K562 (cell line): ENCODE data around the gene RNF217. TPM values are rescaled to one million over a fixed set of nuclear protein-coding genes. Genes with fewer than 3 reads are reported as not detected.

Experiments
- CREB3L1 ChIP-seq: fragments of 450-650 bp; IDR thresholded peaks from 2 replicates; pipeline ENCODE4 v1.6.1; 2014; ENCODE audit warnings: low read depth, mild to moderate bottlenecking, moderate library complexity, borderline replicate concordance
- HNRNPLL ChIP-seq: fragments of 200-400 bp; formaldehyde crosslinking; IDR thresholded peaks from 2 replicates; pipeline ENCODE4 v1.6.1; 2017; ENCODE audit warnings: low read length, low read depth, mild to moderate bottlenecking; ENCODE audit not compliant: poor library complexity, severe bottlenecking
- JUND ChIP-seq, 2 experiments: IDR thresholded peaks; 2 replicates in 1 of 2; 3 replicates in 1 of 2; pipeline ENCODE4 v1.6.1; 2011; ENCODE audit warnings: borderline replicate concordance in 2 of 2, low read depth in 2 of 2, low read length in 2 of 2, improper control_type of control experiment in 1 of 2, missing biosample characterization in 1 of 2, missing genetic modification characterization in 1 of 2, missing genetic modification reagents in 1 of 2
- MEIS2 ChIP-seq: fragments of 450-650 bp; IDR thresholded peaks from 2 replicates; pipeline ENCODE4 v1.6.1; 2014; ENCODE audit warnings: mild to moderate bottlenecking; ENCODE audit not compliant: partially characterized antibody
- MYC ChIP-seq, 2 experiments: fragments of 250-450 bp in 1 of 2; sonication (Bioruptor Pico) in 1 of 2; IDR thresholded peaks; 2 replicates each; pipeline versions ENCODE4 v1.5.1 to v1.6.1; 2012 to 2021; ENCODE audit warnings: low read depth in 2 of 2, borderline replicate concordance in 1 of 2, improper control_type of control experiment in 1 of 2, low read length in 1 of 2, mild to moderate bottlenecking in 1 of 2, moderate library complexity in 1 of 2
- NBN ChIP-seq: fragments of 450-650 bp; IDR thresholded peaks from 2 replicates; pipeline ENCODE4 v1.6.1; 2016; ENCODE audit warnings: low read depth, mild to moderate bottlenecking
- NR3C1 ChIP-seq: sonication (generic); formaldehyde crosslinking; IDR thresholded peaks from 2 replicates; pipeline ENCODE4 v1.8.1; 2022; ENCODE audit warnings: missing genetic modification reagents
- POLR2G ChIP-seq: fragments of 200-400 bp; formaldehyde crosslinking; IDR thresholded peaks from 2 replicates; pipeline ENCODE4 v1.6.1; 2017; ENCODE audit warnings: low read depth, mild to moderate bottlenecking, antibody characterized with exemption, low read length, moderate library complexity
- RBM22 ChIP-seq: fragments of 200-400 bp; formaldehyde crosslinking; IDR thresholded peaks from 2 replicates; pipeline ENCODE4 v1.6.1; 2018; ENCODE audit warnings: low read length, low read depth; ENCODE audit not compliant: poor library complexity, severe bottlenecking
- RNF2 ChIP-seq: sonication (generic); IDR thresholded peaks from 2 replicates; pipeline ENCODE4 v1.6.1; 2016
- SMAD4 ChIP-seq: fragments of 250-450 bp; sonication (Bioruptor Pico); conservative IDR thresholded peaks from 2 replicates; pipeline ENCODE4 v1.8.0; 2021; ENCODE audit warnings: inconsistent platforms, mild to moderate bottlenecking, moderate library complexity
- SMARCE1 ChIP-seq: fragments of 450-650 bp; IDR thresholded peaks from 2 replicates; pipeline ENCODE4 v1.7.1; 2016; ENCODE audit warnings: mild to moderate bottlenecking
- TRIM24 ChIP-seq, 2 experiments: fragments of 450-650 bp; IDR thresholded peaks; 2 replicates each; pipeline ENCODE4 v1.6.1; 2016
- ZBTB2 ChIP-seq: fragments of 450-650 bp; IDR thresholded peaks from 2 replicates; pipeline ENCODE4 v1.6.1; 2016; ENCODE audit warnings: antibody characterized with exemption
- ZNF263 ChIP-seq: sonication (generic); formaldehyde crosslinking; IDR thresholded peaks from 2 replicates; pipeline ENCODE4 v1.8.0; 2022; ENCODE audit warnings: mild to moderate bottlenecking, missing genetic modification reagents, borderline replicate concordance
- polyA plus RNA-seq, 8 experiments: library from polyadenylated mRNA; depleted of rRNA in 4 of 8; stranded (reverse) in 5 of 8; unstranded in 3 of 8; fragments of >200 nt; fragmentation: Nextera tagmentation in 2 of 8; fragmentation: Illumina TruSeq in 1 of 8; extraction: Ambion mirVana in 2 of 8; extraction: Trizol in 1 of 8; gene quantifications; 2 replicates each; pipeline versions ENCODE4 v1.2.1 to v1.2.3, GENCODE V29; 2011 to 2014; ENCODE audit warnings: inconsistent platforms in 1 of 8, missing spikeins in 1 of 8
- total RNA-seq, 7 experiments: library from RNA; depleted of rRNA in 6 of 7; stranded (reverse); fragments of >200 nt in 6 of 7; fragmentation: Illumina TruSeq in 2 of 7; extraction: Trizol in 2 of 7; gene quantifications; 2 replicates each; pipeline versions ENCODE4 v1.2.1 to v1.2.3, GENCODE V29; 2011 to 2021; ENCODE audit warnings: low replicate concordance in 1 of 7
- TF ChIP-seq, protein P1 (sequence below), 2 experiments: fragments of 450-650 bp; conservative IDR thresholded peaks; 2 replicates each; pipeline ENCODE4 v1.6.1; 2017; ENCODE audit warnings: mild to moderate bottlenecking in 2 of 2, moderate library complexity in 2 of 2
- TF ChIP-seq, protein P2 (sequence below), 2 experiments: fragments of 250-450 bp in 1 of 2; fragments of 450-650 bp in 1 of 2; sonication (Bioruptor Pico) in 1 of 2; IDR thresholded peaks; 2 replicates each; pipeline versions ENCODE4 v1.6.1 to v1.8.0; 2016 to 2021; ENCODE audit warnings: mild to moderate bottlenecking in 2 of 2, moderate library complexity in 2 of 2, missing compliant biosample characterization in 1 of 2, missing genetic modification characterization in 1 of 2

RNF217 gene
- total and polyA plus RNA-seq, 9 of the 15 experiments (the other 6 are each of a cell fraction or from before 2014, with no cell fraction given), result 2.9 to 25.6 (median 12.0) TPM

- no peak for TF ChIP-seq CREB3L1
- peak; percentile 33; the same call in 1 of the 2 replicates for TF ChIP-seq SMARCE1
- TF ChIP-seq RBM22, result no peak
- TF ChIP-seq MEIS2, result peak; percentile 14
- TF ChIP-seq TRIM24 (IDR thresholded peaks at IDR 0.05), result peak in 1 of 2 experiments; percentile 49; a peak in 1 of 4 replicates
- TF ChIP-seq JUND (IDR thresholded peaks at IDR 0.05; ENCODE audit: borderline replicate concordance, low read depth, low read length), result peak; percentile 55; the same call in 1 of the 2 replicates
- peak; percentile 37; the same call in 1 of the 3 replicates for TF ChIP-seq JUND (tag; IDR thresholded peaks at IDR 0.05; ENCODE audit: borderline replicate concordance, low read depth, low read length)
- TF ChIP-seq MYC (IDR thresholded peaks at IDR 0.05; ENCODE audit: low read depth, low read length), result peak; percentile 53; the same call in 1 of the 2 replicates
- no peak for TF ChIP-seq MYC (CRISPR knock-in tag; IDR thresholded peaks at IDR 0.05; ENCODE audit: borderline replicate concordance, low read depth)
- peak; percentile 48; the same call in 1 of the 2 replicates for TF ChIP-seq ZBTB2
- 0 out of 2 replicates have a peak, but pooled peaks have one; percentile 39 for TF ChIP-seq RNF2
- TF ChIP-seq ZNF263 (CRISPR knock-in tag), result peak; percentile 96
- 0 out of 2 replicates have a peak, but pooled peaks have one; percentile 24 for TF ChIP-seq SMAD4 (CRISPR knock-in tag)
- TF ChIP-seq POLR2G, result peak; percentile 85
- TF ChIP-seq, protein P1, sequence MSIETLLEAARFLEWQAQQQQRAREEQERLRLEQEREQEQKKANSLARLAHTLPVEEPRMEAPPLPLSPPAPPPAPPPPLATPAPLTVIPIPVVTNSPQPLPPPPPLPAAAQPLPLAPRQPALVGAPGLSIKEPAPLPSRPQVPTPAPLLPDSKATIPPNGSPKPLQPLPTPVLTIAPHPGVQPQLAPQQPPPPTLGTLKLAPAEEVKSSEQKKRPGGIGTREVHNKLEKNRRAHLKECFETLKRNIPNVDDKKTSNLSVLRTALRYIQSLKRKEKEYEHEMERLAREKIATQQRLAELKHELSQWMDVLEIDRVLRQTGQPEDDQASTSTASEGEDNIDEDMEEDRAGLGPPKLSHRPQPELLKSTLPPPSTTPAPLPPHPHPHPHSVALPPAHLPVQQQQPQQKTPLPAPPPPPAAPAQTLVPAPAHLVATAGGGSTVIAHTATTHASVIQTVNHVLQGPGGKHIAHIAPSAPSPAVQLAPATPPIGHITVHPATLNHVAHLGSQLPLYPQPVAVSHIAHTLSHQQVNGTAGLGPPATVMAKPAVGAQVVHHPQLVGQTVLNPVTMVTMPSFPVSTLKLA (conservative IDR thresholded peaks at IDR 0.05), result peak in 1 of 2 experiments; percentile 60; a peak in 2 of 4 replicates
- peak; percentile 66 for TF ChIP-seq HNRNPLL
- no peak for TF ChIP-seq NBN
- TF ChIP-seq, protein P2, sequence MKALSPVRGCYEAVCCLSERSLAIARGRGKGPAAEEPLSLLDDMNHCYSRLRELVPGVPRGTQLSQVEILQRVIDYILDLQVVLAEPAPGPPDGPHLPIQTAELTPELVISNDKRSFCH (CRISPR knock-in tag; IDR thresholded peaks at IDR 0.05), result no peak
- TF ChIP-seq, protein P2 (tag; IDR thresholded peaks at IDR 0.05), result peak; percentile 61; the same call in 1 of the 2 replicates
- TF ChIP-seq NR3C1 (CRISPR knock-in tag), result no peak
Observed at GRCh38 chr6:125099211-125100073, 137.2 kb downstream of the RNF217 start (continued).
